ENCODE results near the gene FOXN3.

Gene FOXN3

DNA sequence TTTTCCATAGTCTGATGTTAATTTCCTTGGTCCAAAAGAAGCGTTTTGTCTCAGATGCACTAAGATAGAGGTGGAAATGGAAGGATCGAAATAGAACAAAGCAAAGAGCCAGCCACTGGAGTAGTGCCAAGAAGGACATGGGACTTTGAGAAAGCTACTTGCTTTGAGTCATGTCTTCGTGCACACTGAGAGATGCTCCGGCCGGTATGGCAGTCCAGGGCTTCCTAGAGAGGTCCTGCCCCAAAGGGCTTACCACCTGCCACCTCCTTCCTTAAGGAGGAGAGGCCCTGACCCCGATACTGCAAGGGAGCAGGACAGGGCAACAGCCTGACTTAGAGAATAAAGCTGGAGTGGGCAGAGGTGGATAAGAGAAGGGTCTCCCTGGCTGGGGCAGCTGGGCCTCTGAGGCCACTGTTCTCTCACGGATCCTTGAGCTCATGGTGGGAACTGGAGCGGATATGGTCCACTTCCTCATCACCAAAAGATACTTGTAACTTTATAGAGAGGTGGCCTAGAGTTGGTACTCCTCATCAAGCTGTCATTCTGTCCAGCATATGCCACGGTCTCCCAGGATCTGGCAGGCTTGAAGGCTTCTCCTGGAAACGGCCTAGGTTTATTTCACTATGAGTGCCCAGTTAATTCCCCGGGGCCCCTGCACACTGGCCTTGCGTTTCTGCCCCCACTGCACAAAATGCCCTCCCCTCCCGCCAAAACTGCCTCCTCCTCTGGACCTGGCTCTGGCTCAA, 57.4 kb downstream of the FOXN3 start:
- no peak for DNase-seq (ENCODE audit: low read depth)

DNA sequence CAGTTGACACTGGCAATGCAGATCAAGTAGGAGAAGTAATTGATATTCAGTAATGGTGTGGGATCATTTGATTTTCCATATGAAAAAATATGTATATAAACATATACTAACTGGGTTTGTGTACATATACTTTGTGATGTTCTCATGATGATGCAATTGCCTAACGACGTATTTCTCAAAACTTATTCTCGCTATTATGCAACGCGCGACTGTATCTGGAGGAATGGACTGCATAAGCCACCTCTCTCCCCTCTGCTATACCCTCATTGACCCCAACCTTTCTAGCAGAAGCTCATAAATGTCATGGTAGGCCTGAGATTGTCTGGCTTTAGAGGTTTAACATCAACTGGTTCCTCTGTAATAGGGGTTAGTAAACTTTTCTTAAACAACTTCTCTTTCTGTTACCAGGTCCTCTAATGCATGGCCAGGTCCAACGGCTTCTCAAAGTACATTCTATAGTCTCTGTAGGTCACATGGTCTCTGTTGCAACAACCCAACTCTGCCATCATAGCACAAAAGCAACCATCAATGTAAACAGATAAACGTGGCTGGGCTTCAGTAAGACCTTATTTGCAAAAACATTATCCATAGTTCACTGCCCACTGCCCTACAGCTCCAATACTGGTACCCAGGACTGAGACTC, 59.3 kb downstream of the FOXN3 start:
- no peak for DNase-seq (ENCODE audit: low read depth)

GRCh38 chr14:89356927-89357326, 60.1 kb downstream of the FOXN3 start:
- no peak for DNase-seq (ENCODE audit: low read depth)

DNA sequence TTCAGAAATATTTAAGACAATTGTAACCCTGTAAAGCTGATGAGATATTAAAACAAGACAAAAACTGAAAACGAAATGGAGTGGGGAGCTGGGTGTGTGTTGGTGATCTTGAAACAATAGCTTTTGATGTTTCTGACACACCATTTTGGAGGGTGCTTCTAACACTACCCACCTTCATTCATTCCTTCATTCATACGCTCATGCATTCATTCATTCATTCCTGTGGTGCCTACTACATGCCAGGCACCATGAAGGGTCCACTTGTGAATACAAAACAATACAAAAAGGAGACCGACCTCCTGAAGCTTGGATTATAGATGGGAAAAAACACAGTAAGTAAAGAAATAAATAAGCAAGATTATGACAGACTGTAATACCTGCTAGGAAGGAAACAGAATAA, 60.5 kb downstream of the FOXN3 start:
- DNase-seq (ENCODE audit: low read depth), result no peak

DNA sequence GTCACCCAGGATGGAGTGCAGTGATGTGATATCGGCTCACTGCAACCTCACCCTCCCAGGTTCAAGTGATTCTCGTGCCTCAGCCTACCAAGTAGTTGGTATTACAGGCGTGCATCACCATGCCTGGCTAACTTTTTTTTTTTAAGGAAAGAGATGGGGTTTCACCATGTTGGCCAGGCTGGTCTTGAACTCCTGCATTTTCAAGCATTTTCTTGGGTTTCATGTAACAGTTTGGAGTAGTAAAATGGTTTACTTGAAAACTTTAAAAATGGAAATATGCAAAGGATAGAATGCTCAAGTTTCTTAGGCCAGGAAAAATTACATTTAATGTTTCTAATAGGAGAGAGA, 63.3 kb downstream of the FOXN3 start:
- DNase-seq (ENCODE audit: low read depth), result no peak

DNA sequence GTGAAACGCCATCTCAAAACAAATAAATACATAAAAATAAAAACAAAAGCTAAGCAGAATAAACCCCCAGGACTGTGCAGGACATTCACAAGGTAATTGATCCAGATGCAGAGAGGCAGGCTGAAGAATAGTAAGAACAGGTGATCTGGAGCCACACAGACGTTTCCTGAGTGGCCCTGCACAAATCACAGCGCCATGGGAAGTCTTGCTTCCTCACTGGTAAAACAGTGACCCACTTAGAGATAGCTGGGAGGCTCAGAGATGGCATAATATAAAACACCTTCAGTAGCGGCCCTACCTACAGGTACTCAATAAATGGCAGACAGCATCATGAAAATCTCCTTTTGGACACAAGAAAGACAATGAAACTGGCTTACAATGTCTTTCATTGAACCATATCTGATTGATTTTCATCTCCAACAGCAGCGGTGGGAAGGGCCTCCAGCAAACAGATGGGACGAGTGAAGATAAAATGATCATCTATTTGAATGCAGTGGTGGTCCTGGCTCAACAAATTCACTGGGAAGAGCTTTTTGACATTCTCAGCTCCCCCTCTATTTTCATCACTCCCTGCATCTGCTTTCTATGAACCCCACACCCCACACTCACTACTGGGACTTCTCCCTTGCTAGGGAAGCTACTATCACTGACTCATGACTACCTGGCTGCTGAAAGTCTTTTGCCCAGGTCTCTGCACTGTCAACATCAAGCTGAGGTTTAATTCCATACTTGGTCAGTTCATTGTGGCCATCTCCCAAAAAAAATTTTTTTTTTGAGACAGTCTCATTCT, 63.9 kb downstream of the FOXN3 start:
- DNase-seq (ENCODE audit: low read depth), result no peak

- no peak for DNase-seq (ENCODE audit: low read depth)
Observed at GRCh38 chr14:89351516-89352404, 65.3 kb downstream of the FOXN3 start.

DNA sequence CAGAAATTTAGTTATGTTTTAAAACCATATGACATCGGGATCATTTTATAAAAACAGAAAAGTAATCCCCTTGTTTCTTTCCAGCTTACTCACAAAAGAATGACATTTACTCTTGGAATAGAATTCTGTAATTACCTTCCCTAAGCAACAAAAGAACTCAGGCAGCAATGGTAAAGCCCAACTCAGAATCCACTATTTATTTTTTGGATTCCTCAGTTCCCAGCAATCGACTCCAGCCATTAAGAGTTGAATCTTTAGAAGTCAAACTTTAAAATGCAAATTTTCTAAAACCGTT, 65.9 kb downstream of the FOXN3 start:
- DNase-seq (ENCODE audit: low read depth), result no peak

DNA sequence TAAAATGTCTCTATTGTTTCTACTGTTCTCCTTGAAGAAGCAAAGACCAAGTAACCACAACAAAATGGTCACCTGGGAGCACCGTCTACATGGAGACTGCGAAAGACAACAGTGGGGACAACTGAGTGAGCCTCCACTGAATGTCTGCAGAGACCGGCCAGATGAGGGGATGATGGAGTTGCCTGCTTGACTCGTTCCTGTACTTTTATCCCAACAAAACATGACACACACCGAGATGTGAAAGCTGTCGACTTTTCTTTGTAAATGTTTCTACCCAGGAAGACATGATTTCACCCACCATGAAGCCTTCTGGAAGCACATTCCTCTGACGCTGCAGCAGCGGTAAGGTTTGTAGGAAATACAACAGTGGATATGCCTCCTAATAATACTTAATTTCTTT, 66.9 kb downstream of the FOXN3 start:
- DNase-seq (ENCODE audit: low read depth), result no peak

- no peak for DNase-seq (ENCODE audit: low read depth)
Observed at GRCh38 chr14:89349171-89350008, 67.6 kb downstream of the FOXN3 start.

GRCh38 chr14:89348722-89349121, 68.3 kb downstream of the FOXN3 start:
- DNase-seq (ENCODE audit: low read depth), result no peak

- no peak for DNase-seq (ENCODE audit: low read depth)
Observed at GRCh38 chr14:89347885-89348284, 69.1 kb downstream of the FOXN3 start.

DNA sequence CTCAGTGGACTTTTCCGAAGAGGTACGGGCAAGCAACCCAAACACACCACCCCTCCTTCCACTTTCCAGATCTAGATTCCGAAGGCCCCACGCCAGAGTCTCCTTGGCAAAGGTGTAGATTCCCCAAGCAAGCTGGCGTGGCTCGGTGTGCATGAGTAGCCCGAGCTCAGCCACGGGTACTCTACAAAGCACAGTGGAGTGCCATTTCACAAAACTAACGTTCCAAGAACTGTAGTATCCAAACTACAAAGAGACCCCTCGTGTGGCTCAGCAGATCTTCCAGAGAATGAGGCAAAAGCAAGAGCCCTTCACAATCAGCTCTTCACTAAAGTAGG, 72.1 kb downstream of the FOXN3 start:
- DNase-seq (ENCODE audit: low read depth), result no peak

DNA sequence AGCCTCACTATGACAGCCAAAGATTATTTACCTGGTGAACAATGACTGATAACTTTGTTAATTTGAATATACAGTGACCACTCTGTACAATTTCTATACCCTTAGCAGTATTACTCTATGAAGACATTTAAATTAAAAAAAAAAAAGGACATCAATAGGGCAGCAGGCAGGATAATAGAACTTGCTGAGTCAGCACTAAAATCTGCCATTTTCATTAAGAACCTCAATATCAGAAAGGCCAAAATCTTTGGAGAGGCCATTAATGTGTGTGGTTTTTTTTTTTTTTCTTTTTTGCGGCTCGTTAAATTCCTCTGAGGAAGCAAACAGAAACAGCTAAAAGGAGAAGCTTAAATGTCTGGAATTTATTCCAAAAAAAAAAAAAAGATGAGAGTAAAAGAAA, 73.7 kb downstream of the FOXN3 start:
- DNase-seq (ENCODE audit: low read depth), result no peak

DNA sequence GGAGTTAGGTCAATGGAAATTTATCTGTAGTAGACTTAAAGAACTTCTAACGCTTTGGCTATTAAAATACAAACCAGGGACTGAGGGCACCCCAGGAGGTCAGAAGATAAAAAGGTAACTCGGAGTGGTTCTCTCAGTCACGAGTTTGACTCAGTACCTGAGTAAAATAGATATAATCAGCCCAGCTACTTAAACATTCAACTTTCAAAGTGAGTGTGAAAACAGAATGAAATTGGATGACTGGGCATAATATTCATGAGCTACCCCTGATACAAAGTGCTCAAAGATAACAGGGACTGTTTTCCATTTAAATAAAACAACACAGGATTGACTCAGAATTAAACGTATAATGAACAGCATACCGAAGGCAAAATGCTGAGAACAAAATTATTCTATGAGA, 75.0 kb downstream of the FOXN3 start:
- DNase-seq (ENCODE audit: low read depth), result no peak

DNA sequence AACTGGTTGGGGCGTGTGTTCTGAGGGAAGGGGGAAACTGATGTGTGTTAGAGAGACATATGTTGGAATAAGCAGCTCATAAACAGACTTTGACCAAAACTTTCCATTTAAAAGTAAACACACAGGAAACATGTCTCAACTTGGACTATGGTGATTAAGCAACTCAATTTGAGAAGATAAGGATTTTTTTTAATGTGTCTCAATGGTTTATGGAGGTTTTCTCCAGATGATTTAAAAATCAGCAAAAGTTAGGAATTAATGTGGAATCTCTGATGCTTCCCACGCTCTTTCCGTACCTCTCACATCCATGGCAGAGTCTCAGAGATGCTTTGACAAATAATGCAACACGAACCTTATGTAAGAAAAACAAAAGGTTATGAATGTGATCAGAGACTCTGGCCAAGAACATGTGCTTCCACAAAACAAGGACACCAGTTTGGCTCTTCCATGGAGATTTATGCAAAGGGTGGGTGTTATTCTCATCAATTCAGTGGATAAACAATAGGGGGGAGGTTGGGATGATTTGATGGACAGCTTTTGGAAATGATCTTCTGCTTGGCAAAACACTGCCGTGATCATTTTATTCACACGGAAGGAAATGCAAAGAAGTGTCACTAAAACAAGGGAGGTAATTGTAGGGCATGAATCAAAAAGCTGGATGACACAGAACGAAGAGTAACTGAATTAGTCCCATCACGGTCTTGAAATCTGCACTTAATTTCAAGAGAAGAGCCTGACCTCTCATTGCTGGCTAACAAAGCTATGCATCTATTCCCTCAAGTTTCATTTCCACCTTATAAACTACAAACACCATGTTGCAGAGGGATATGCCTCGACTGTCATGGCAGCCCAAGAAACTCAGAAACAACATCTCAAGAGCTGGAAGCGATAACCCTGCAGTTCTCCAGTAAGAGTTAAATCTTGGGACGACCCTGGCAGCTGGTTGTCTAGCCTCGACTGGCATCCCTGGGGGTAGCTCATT, 76.5 kb downstream of the FOXN3 start:
- no peak for DNase-seq (ENCODE audit: low read depth)

DNA sequence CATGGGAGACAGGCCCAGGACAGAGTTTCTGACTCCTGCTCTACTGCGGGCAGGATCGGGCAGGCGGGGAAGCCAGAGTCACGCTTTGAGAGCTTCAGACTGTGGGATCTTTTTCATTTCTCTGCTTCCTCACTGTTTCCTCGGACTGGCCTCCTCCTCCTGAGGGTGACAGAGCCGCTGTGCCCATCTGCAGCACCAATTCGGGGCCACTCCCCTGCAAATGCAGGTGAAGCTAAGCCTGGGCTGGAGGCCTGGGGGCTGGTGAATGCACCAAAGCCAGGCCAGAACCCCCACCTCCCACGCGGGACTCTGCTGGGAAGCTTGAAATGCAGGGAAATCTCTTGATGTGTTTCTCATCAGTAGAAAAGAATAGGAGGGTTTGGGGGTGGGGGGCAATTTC, 77.5 kb downstream of the FOXN3 start:
- DNase-seq (ENCODE audit: low read depth), result no peak

GRCh38 chr14:89339158-89339557, 77.9 kb downstream of the FOXN3 start:
- DNase-seq (ENCODE audit: low read depth), result no peak

- no peak for DNase-seq (ENCODE audit: low read depth)
Observed at GRCh38 chr14:89336338-89336737, 80.7 kb downstream of the FOXN3 start.

DNA sequence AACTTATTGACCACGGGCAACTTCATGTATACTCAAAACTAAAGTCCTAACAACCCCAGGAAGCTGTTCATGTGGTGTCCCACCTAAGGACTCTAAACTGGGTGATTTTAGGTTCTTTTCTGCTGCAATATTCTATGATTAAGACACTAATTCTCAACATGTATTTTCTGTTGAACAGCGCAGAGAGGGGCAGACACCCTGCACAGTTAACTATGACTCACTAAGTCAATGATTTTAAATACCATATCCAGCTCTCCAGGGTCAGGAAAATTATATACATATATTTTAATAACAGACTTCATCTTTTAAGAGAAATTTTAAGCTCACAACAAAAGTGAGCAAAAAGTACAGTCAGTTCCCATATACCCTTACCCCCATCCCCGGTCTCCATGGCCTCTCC, 85.0 kb downstream of the FOXN3 start:
- no peak for DNase-seq (ENCODE audit: low read depth)
